ENCODE results near the gene ABCD2. TPM values are rescaled to one million over a fixed set of nuclear protein-coding genes. Genes with fewer than 3 reads are reported as not detected.

Gene ABCD2
- polyA plus RNA-seq, 3 donors from 2014 or later: 0.02 to 0.76 (median 0.36) TPM

- H3K9me3 Mint-ChIP-seq: no peaks in the 10 kb centered on the region
- no peaks in the 10 kb centered on the region for H3K36me3 Mint-ChIP-seq
- H3K4me1 Mint-ChIP-seq: peaks cover 11 to 14% of the 10 kb centered on the region in 2 donors
- H3K27ac Mint-ChIP-seq: peak overlapping the region in 3 of 6 donors; percentile 29 to 89 (median 67)
- no peaks in the 10 kb centered on the region for H3K27me3 Mint-ChIP-seq (ENCODE audit: low read depth in 3 of 3)
- H3K4me3 Mint-ChIP-seq: peak overlapping the region in 3 of 5 donors; percentile 1 to 77 (median 57)
- no peak for DNase-seq
Measured at GRCh38 chr12:39621670-39622069, 2.1 kb upstream of the ABCD2 start.

- Mint-ChIP-seq H3K9me3 (no peaks in the 10 kb centered on the region), H3K27me3 (ENCODE audit: low read depth in 3 of 3) (no peaks in the 10 kb centered on the region), H3K36me3 (no peaks in the 10 kb centered on the region), H3K27ac (peak overlapping the region in 4 of 6 donors; percentile 29 to 92 (median 52)), H3K4me3 (peak overlapping the region; percentile 1 to 77 (median 26)), H3K4me1 (peaks cover 11 to 14% of the 10 kb centered on the region in 2 donors)
- peak in 1 of 3 donors; percentile 17 for DNase-seq
Measured at GRCh38 chr12:39620659-39621658, 1.4 kb upstream of the ABCD2 start.

- no peaks in the 10 kb centered on the region for H3K36me3 Mint-ChIP-seq
- H3K27ac Mint-ChIP-seq: no peak overlapping the region
- H3K4me3 Mint-ChIP-seq: no peak overlapping the region
- H3K27me3 Mint-ChIP-seq (ENCODE audit: low read depth in 3 of 3): no peaks in the 10 kb centered on the region
- no peak for DNase-seq
- no peaks in the 10 kb centered on the region for H3K9me3 Mint-ChIP-seq
- peaks cover 11 to 14% of the 10 kb centered on the region in 2 donors for H3K4me1 Mint-ChIP-seq
Measured at GRCh38 chr12:39619316-39619659, 315 bp downstream of the ABCD2 start.

- Mint-ChIP-seq H3K27me3 (ENCODE audit: low read depth in 3 of 3) (no peaks in the 10 kb centered on the region), H3K27ac (no peak overlapping the region), H3K4me1 (peaks cover 11 to 14% of the 10 kb centered on the region in 2 donors), H3K9me3 (no peaks in the 10 kb centered on the region), H3K36me3 (no peaks in the 10 kb centered on the region), H3K4me3 (no peak overlapping the region)
- peak in 1 of 3 donors; percentile 11 for DNase-seq
Measured at GRCh38 chr12:39618701-39619100, 902 bp downstream of the ABCD2 start.

- H3K4me1 Mint-ChIP-seq: peaks cover 11 to 14% of the 10 kb centered on the region in 2 donors
Measured at GRCh38 chr12:39617887-39618286, 1.7 kb downstream of the ABCD2 start.

GRCh38 chr12:39616666-39617065 is 2.9 kb downstream of the ABCD2 start:
- H3K36me3 Mint-ChIP-seq: no peaks in the 10 kb centered on the region
- H3K27ac Mint-ChIP-seq: peak overlapping the region in 1 of 6 donors; percentile 23
- H3K27me3 Mint-ChIP-seq (ENCODE audit: low read depth in 3 of 3): no peaks in the 10 kb centered on the region
- DNase-seq: no peak
- H3K9me3 Mint-ChIP-seq: no peaks in the 10 kb centered on the region
- peaks cover 11 to 14% of the 10 kb centered on the region in 2 donors for H3K4me1 Mint-ChIP-seq
- H3K4me3 Mint-ChIP-seq: peak overlapping the region in 1 of 5 donors; percentile 85

More at GRCh38 chr12:39617887-39618286, 1.7 kb downstream of the ABCD2 start:
- Mint-ChIP-seq H3K27me3 (ENCODE audit: low read depth in 3 of 3) (no peaks in the 10 kb centered on the region), H3K27ac (peak overlapping the region in 2 of 6 donors; percentile 75 to 77), H3K4me3 (peak overlapping the region in 4 of 5 donors; percentile 5 to 43 (median 7)), H3K36me3 (no peaks in the 10 kb centered on the region), H3K9me3 (no peaks in the 10 kb centered on the region)
- no peak for DNase-seq

GRCh38 chr12:39616251-39616650 is 3.4 kb downstream of the ABCD2 start:
- Mint-ChIP-seq H3K36me3 (no peaks in the 10 kb centered on the region), H3K9me3 (no peaks in the 10 kb centered on the region), H3K4me3 (peak overlapping the region in 1 of 5 donors; percentile 85), H3K27ac (peak overlapping the region in 1 of 6 donors; percentile 5), H3K4me1 (peaks cover 9 to 10% of the 10 kb centered on the region in 2 donors), H3K27me3 (ENCODE audit: low read depth in 3 of 3) (no peaks in the 10 kb centered on the region)
- DNase-seq: no peak

GRCh38 chr12:39613525-39613924 is 6.1 kb downstream of the ABCD2 start:
- Mint-ChIP-seq H3K36me3 (no peaks in the 10 kb centered on the region), H3K4me3 (no peak overlapping the region), H3K9me3 (no peaks in the 10 kb centered on the region), H3K27ac (peak overlapping the region in 1 of 6 donors; percentile 23), H3K27me3 (ENCODE audit: low read depth in 3 of 3) (no peaks in the 10 kb centered on the region), H3K4me1 (peaks cover 3 to 8% of the 10 kb centered on the region in 2 donors)
- no peak for DNase-seq

GRCh38 chr12:39612250-39612649 is 7.4 kb downstream of the ABCD2 start:
- Mint-ChIP-seq H3K4me3 (no peak overlapping the region), H3K27me3 (ENCODE audit: low read depth in 3 of 3) (no peaks in the 10 kb centered on the region), H3K4me1 (no peaks in the 10 kb centered on the region), H3K9me3 (no peaks in the 10 kb centered on the region), H3K27ac (no peak overlapping the region), H3K36me3 (no peaks in the 10 kb centered on the region)
- DNase-seq: no peak

- no peaks in the 10 kb centered on the region for H3K9me3 Mint-ChIP-seq
- no peaks in the 10 kb centered on the region for H3K4me1 Mint-ChIP-seq
- H3K4me3 Mint-ChIP-seq: no peak overlapping the region
- DNase-seq: no peak
- H3K27me3 Mint-ChIP-seq (ENCODE audit: low read depth in 3 of 3): no peaks in the 10 kb centered on the region
- H3K27ac Mint-ChIP-seq: no peak overlapping the region
- peaks cover 0 to under 1% (median 0%) of the 10 kb centered on the region in 3 donors for H3K36me3 Mint-ChIP-seq
Measured at GRCh38 chr12:39611818-39612217, 7.8 kb downstream of the ABCD2 start.

- no peaks in the 10 kb centered on the region for H3K27me3 Mint-ChIP-seq (ENCODE audit: low read depth in 3 of 3)
- no peak for DNase-seq
- H3K4me3 Mint-ChIP-seq: no peak overlapping the region
- H3K27ac Mint-ChIP-seq: no peak overlapping the region
- no peaks in the 10 kb centered on the region for H3K4me1 Mint-ChIP-seq
- peaks cover 0 to 9% (median 0%) of the 10 kb centered on the region in 3 donors for H3K36me3 Mint-ChIP-seq
- no peaks in the 10 kb centered on the region for H3K9me3 Mint-ChIP-seq
Measured at GRCh38 chr12:39610436-39611025, 9.1 kb downstream of the ABCD2 start.

GRCh38 chr12:39606712-39607423 is 12.7 kb downstream of the ABCD2 start:
- H3K27me3 Mint-ChIP-seq (ENCODE audit: low read depth in 3 of 3): peaks cover 0 to 2% (median 0%) of the 10 kb centered on the region in 3 donors
- H3K27ac Mint-ChIP-seq: no peak overlapping the region
- H3K4me3 Mint-ChIP-seq: no peak overlapping the region
- H3K36me3 Mint-ChIP-seq: peaks cover 0 to 10% (median 0%) of the 10 kb centered on the region in 3 donors
- no peak for DNase-seq
- H3K9me3 Mint-ChIP-seq: no peaks in the 10 kb centered on the region
- no peaks in the 10 kb centered on the region for H3K4me1 Mint-ChIP-seq

- H3K27ac Mint-ChIP-seq: no peak overlapping the region
- peaks cover 0 to 10% (median 0%) of the 10 kb centered on the region in 3 donors for H3K36me3 Mint-ChIP-seq
- H3K27me3 Mint-ChIP-seq (ENCODE audit: low read depth in 3 of 3): peaks cover 0 to 2% (median 1%) of the 10 kb centered on the region in 3 donors
- H3K9me3 Mint-ChIP-seq: no peaks in the 10 kb centered on the region
- DNase-seq: no peak
- no peaks in the 10 kb centered on the region for H3K4me1 Mint-ChIP-seq
- no peak overlapping the region for H3K4me3 Mint-ChIP-seq
Measured at GRCh38 chr12:39605996-39606395, 13.6 kb downstream of the ABCD2 start.
